Measurements from ENCODE around the gene DYNC1I2.

DNA sequence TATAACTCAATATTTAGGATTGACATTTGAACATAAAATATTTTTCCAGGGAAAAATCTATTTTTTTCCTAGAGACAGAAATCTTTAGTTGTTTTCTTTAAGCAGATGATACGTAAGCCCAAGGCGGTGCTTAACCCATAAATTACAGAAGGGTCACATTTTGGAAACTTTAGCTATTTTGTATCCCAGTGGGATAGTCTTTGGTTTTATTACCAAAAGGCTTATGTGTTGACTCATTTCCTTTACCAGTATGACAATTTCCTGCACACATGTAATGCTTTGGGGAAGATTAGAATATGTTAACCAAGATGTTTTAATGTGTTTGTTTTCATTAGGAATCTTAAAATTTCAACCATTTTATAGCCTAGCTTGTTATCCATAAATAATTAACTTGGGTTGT, 24.8 kb downstream of the DYNC1I2 start:
- TF ChIP-seq RFX5 (IDR thresholded peaks at IDR 0.05; ENCODE audit: low read depth, low read length) (no peak), POLR2A (IDR thresholded peaks at IDR 0.05; ENCODE audit: low read depth, low read length) (no peak), MXI1 (IDR thresholded peaks at IDR 0.05; ENCODE audit: borderline replicate concordance, low read depth, low read length) (no peak)
- TF ChIP-seq, protein P1, sequence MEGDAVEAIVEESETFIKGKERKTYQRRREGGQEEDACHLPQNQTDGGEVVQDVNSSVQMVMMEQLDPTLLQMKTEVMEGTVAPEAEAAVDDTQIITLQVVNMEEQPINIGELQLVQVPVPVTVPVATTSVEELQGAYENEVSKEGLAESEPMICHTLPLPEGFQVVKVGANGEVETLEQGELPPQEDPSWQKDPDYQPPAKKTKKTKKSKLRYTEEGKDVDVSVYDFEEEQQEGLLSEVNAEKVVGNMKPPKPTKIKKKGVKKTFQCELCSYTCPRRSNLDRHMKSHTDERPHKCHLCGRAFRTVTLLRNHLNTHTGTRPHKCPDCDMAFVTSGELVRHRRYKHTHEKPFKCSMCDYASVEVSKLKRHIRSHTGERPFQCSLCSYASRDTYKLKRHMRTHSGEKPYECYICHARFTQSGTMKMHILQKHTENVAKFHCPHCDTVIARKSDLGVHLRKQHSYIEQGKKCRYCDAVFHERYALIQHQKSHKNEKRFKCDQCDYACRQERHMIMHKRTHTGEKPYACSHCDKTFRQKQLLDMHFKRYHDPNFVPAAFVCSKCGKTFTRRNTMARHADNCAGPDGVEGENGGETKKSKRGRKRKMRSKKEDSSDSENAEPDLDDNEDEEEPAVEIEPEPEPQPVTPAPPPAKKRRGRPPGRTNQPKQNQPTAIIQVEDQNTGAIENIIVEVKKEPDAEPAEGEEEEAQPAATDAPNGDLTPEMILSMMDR (conservative IDR thresholded peaks at IDR 0.05; ENCODE audit: low read depth, low read length), result no peak
